HG02840 (cell line): ENCODE results near the gene ACYP2.

ENCODE experiments used
- ATAC-seq: cut with Tn5 transposase; IDR thresholded peaks from one replicate; pipeline ENCODE4 v1.9.1; 2021; ENCODE audit warnings: mild to moderate bottlenecking, moderate library complexity, moderate number of reproducible peaks; ENCODE audit not compliant: unreplicated experiment, low FRiP score

ACYP2 gene

DNA sequence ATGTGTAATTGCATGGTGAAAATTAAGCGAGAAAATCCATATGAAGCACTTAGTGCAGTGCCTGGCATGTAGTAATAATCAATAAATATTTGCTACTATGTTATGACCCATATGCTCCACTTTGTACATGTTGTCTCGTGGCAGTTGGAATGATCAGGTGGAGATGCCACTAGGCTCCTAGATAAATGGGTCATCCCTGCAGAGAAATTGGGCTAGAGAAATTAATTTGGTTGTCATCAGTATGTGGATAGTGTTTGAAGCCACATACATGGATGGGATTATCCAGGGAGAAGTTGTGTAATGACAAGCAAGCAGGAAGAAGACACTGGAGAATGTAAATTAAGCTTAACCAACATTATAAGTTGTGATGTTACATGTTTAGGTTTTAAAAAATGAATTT, 33.0 kb downstream of the ACYP2 start:
- no peak for ATAC-seq

DNA sequence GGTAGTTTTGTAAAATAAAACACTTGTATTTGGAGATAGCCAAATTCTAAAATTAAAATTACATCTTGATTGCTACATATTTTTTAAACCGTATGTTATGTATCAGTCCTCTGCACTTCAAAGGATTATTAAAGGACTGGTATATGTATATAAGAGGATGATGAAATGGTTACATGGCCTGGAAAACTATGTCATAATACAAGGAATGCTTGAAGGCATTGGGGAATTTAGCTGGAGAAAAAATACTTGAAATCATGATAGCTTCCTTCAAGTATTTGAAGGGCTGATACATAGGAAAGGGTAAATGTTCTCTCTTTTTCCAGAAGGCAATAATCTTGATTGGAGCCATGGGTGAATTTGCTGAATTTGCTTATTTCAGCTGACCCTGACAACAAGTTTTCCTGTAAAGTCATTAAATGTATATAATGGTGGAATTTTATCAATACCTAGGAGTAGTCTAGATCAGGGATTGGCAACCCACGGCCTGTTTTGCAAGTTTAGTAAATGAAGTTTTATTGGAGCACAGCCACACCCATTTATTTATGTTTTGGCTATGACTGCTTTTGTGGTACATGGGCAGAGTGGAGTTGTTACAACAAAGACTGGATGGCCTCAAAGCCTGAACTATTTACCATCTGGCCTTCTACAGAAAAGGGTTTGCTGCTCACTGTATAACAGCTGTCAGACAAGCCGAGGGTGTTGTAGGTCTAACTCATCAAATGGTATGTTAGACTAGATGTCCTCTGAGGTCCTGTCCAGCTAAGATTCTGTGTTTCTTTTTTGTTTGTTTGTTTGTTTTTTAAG, 34.4 kb downstream of the ACYP2 start:
- ATAC-seq, result no peak

DNA sequence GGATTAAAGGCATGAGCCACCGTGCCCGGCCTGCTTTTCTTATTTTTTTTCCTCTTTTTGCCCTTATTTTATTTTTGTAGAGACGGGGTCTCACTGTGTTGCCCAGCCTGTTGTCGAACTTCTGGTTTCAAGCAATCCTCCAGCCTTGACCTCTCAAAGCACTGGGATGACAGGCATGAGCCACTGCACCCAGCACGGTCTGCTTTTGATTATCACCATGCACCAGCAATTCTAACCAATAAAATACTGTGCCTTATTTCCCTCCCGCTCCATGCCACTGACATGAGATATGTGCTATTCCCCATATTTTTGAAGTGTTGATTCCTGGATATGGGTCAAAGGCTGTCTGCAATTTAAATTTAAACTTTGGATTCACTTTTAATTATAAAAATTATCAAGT, 42.9 kb downstream of the ACYP2 start:
- ATAC-seq, result no peak

DNA sequence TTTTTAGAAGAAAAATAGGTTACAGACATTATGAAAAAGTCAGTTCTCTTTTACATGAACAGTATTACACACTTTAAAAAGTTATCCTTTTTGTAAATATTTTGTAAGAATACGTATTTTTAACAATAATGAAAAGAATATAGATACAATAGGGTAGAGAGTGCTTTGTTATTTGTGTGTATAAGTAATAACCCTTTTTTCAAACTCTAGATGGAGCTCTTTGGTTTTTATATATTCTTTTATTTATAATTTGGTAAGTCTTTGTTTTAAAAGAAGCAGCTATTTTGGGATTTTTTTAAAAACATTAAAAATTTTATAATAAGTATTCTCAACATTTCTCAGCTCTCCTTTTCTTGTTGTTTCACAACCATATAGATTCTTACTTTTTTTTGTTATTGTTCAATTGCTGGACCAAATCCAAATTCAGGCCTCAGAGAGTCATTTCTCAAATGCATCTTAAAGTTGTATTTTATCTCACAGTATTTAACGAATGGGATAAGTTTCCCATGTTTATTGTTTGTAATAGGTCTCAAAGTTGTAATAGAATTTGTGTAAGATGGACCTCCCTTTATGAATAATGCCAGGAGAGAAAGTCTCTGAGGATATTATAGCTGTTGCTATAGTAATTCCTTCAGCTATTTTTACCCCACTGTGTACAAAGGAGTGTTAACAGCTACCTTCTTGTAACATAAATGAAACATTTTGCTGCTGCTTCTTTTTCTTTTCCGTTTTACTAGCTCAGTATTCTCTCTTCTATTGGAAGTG, 46.4 kb downstream of the ACYP2 start:
- ATAC-seq, result no peak

DNA sequence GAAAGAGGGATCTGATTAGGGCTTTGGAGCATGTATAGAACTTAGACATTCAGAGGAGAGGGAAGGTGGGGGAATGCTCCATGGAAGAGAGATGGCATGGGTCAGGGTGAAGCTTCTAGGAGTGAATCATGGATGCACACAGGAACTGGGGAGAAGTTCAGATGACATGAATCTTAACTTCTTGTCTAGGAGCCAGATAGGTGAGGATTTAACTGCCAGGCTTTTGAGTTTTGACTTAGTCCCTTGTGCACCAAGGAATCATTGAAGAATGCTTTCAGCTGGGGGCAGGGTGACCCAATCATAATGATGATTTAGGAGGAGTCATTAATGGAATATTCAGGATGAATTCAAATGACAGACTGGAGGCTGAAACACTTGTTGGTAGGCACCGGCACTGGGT, 48.7 kb downstream of the ACYP2 start:
- ATAC-seq, result no peak

DNA sequence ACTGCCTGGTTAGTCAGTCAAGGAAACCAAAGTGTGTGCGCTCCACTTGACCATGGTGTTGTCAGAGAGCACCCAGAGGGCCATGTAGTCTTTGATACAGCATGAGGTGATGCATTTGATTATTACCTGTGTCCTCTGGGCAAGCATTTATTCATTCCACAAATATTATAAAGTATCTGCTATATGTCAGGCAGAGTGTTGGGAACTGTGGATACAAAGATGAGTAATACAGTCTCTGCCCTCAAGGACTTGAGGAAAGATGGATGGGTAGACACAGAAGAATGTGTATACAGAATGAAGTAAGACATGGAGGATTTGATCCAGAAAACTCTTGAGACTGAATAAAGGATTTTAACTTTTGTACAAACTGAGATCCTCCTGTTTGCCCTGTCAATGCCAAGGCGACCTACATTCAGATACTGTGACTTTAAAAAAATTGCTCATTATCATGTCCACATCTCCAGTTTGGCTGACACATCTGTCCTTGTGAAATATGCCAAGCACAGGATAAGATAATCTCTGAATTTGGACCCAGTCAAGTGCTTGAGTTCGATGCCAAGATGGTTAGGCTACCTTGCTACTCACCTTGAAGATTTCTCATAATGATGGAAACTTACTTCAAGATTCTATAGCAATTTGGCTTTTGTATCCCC, 50.8 kb downstream of the ACYP2 start:
- ATAC-seq, result no peak

DNA sequence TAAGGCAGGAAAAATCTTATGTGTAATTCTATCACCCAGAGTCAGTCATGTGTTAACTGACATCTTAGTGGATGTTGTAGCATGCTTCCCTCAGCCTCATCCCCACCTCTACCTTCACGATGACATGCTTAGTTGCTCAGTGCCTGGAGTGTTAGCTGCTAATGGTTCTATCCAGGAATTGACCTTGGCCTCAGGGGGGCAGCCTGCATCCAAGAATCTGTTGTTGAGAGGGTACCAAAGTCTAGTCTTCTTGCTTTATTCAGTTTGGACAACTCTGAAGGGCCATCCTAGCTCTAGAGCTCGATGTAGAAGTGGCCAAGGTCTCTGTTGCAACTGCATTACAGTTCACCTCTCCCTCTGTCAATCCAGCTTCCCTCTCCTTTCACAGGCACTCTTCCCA, 61.2 kb downstream of the ACYP2 start:
- ATAC-seq, result no peak

DNA sequence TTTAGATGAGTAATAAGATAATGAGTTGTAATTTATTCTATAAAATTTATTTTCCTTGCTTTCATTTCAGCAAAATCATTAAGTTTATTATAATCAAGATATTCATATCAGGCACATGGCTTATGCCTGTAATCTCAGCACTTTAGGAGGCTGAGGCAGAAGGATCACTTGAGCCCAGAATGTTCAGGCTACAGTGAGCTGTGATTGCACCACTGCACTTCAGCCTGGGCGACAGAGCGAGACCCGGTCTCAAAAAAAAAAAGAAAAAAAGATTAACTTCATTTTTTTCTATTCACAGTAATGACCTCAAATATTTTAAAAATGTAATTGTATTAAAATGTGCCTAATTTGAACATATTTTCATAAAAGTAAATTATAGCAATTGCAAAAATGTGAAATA, 67.9 kb downstream of the ACYP2 start:
- ATAC-seq, result no peak

DNA sequence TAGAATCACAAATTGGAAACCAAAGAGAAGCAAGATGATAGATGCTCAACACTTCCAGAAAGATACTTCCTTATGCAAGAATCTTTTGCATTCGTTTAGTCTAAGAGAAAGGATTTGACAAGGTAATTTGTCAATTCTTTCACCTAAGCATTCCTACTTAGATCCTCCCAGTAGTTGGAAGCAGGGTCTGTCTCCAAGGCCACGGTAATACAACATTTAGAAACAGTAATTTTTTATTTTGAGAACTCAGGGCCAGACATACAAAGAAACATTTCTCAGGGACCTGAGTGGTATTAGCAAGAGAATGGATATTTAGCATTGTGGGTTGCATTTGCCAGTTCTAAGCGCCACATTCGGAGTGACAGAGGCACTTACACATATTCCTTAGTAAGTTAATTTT, 68.6 kb downstream of the ACYP2 start:
- no peak for ATAC-seq

DNA sequence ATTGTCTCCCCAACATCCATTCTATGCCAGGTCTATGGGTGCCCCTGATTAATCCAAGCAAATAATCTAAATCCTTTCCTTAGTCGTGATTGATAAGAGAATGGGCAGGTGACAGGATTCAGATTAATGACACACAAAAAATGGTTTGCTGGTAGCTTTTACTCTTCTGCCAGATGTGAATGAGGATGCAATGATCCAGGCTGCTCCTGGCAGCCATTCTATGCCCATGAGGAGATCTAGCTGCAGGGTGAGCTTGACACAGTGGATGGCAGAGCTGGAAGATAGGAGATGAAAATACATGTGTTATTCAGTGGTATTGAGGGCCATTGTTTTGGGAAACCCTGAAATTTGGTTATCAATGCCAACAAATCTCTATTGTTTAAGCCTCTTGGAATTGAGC, 69.7 kb downstream of the ACYP2 start:
- ATAC-seq, result no peak

DNA sequence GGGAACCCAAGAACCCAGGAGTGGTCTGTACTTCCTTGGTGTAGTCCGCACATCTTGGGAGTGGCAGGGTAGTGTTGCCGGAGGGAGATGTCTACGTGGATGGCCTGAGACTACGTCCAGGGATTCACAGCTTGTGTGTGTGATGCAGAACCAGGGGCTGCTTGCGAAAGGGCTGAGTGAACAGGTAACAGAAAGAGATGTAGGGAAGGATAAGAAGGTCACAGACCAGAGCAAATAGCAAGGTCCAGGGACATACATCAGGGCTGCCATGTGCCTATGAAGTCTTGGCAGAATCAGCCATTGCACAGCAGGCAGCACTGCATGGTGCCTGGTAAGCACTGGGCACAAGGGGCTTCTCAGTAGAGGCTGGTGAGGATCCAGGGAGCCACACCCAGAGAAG, 71.9 kb downstream of the ACYP2 start:
- ATAC-seq, result no peak

DNA sequence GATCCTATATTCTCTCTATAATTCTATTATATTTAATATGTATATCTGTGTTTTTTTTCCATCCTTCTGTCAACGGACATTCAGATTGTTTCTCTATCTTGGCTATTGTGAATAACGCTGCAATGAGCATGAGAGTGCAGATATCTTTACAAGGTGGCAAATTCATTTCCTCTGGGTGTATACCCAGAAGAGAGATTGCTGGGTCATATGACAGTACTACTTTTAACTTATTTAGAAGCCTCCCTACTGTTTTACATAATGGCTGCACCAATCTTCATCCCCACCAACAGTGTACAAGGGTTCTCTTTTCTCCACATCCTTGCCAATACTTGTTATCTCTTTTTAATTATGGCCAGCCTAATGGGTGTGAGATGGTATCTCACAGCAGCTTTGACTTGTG, 74.1 kb downstream of the ACYP2 start:
- ATAC-seq, result no peak

DNA sequence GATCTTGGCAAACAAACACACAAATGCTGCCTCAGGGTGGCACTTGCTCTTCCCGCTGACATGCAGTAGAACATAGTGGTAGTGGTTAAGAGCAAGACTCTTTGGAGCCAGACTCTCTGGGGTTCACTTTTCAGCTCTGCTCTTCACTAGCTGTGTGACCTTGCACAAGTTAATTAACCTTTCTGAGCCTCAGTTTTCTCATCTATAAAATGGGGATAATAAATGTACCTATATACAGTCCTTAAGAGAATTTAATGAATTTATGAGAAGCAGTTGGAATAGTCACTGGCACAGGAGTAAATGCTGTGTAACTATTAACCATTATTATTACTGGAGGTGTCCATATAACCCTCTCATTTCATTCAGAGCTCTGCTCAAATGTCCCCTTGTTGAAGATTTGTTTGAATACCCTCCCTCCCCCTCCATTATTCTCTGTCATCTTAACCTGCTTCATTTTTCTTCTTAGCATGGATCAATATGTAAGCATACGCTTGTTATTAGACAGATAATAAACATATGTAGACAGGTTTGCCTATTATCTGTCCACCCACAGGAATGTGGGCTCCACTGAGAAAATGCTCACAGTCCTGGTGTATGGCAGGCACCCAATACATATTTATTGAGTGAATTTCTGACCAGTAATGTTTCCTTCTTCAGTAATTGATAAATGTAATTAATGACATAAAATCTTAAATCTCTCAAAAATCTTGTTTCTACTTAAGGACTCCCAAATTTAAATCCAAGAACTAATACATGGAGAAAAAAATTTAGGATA, 76.1 kb downstream of the ACYP2 start:
- no peak for ATAC-seq

DNA sequence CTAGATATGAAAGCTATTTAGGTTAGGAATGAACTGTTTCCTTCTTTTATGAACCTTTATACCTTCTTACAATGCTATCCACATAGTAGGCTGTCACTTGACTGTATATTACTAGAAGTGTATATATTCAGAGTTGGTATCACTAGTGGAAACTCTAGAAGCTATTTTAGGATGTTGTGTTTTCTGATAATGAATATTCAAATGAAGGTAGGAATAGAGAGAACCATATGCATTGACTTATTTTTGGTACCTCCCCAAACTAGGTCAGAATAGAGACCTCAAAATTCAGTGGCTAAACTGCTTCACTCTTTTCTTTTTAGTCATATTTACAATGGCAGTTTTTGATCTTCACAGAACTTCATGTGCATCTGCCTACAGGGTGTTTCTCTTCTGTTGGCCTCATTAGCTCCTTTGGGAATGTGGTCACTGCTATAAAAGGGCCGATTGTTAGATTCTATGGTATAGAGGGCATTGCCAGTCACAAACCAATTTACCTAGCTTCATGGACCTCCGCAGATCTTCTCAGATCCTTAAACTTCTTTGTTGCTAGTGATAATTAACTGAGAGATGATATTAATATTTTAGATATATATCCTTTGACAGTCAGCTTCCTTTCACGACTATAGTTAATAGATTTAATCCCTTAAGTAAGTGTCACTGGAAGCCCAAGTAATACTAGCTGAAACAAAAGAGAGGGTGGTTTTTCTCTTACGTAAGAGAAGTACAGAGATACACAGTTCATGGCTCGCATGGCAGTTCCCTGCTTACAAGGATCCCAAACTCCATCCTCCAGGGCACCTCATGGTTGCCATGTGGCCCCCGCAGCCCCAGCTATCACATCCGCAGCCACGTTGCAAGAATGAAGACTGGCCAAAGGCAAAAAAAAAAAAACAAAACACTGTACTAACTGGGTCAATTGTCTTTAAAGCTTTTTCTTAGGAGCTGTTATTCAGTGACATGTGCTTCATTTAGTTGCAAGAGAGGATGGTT, 79.6 kb downstream of the ACYP2 start:
- no peak for ATAC-seq

DNA sequence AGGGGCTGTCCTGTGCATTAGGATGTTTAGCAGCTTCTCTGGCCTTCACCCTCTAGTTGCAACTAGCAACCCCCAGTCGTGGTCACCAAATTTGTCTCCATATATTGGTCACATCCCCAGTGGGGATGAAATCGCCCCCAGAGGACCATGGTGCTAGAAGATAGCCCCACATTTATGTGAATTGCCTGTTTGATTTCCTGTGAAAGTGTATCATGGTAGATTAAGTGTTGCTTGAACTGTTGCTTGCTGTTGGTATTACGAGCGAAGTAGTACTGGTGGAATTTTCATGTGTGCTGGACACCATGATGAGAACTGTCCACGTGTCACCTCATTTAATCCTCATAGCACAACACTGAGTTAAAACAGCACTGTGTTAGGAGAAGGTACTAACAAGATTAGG, 81.2 kb downstream of the ACYP2 start:
- ATAC-seq, result no peak

DNA sequence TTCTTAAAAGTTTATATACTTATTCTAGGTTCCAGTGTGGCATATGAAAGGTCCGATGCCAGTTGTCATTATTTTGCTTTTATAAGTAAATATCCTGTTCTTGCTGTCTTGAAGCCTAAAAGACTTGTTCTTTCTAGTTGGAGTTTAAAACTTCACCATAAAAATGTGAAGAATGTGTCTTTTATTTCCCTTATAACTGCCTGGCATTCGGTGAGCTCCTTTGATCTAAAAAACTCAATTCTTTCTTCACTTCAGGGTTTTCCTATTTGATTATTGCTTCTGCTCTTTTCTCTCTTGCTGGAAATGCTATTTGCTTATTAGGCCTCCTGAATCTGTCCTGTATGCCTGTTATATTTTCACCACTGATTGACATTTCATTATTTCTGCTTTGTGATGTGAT, 89.1 kb downstream of the ACYP2 start:
- ATAC-seq, result no peak

DNA sequence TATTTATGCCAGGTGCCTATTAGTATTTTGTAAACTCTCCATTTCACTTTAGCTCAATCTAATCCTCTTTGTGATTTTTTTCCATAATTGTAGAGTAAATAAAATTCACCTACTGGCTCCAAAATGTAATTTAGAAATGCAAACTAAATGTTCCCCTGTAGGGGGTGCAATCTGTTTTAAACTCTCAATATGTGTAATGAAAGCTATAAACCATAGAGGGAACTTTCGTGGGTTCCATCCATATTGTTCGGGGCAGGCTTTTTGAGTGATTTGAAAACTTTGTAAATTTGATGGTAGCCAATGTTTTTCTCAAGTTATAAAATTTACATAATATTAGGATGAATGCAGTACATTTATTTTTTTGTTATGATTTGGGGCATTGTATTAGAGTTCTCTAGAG, 91.2 kb downstream of the ACYP2 start:
- ATAC-seq, result no peak

DNA sequence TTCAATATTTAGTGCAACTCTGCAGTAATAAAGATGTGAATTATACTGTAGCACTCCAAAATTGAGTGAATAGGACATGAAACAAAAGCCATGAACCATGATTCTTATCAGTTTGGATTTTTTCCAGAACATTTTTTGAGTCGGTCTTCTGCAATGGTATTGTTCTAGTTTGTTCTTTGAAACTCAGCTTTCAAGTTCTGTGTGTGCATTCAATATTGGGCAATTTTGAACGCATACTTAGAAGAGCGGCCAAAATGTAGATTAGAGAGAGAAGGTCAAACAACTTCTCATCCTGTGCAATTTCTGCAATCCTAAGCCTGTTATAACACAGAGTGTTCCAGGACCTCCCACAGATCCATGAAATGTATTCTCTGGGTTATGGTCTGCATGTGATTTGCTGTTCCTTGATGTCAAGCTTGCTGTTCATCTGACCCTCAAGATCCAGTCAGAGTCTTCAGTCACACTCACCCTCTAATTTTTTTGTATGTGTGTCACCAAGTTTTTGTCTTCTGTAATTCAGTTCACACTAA, 92.3 kb downstream of the ACYP2 start:
- ATAC-seq, result no peak
